ENCODE data around the gene ZHX3. TPM values are rescaled to one million over a fixed set of nuclear protein-coding genes. Genes with fewer than 3 reads are reported as not detected.
A peak's percentile ranks its signal among the peaks of the same experiment; 100 is the strongest.

Gene ZHX3
- polyA plus RNA-seq, 3 donors, result 0.58 to 3.2 (median 1.1) TPM

- TF ChIP-seq, protein P1, sequence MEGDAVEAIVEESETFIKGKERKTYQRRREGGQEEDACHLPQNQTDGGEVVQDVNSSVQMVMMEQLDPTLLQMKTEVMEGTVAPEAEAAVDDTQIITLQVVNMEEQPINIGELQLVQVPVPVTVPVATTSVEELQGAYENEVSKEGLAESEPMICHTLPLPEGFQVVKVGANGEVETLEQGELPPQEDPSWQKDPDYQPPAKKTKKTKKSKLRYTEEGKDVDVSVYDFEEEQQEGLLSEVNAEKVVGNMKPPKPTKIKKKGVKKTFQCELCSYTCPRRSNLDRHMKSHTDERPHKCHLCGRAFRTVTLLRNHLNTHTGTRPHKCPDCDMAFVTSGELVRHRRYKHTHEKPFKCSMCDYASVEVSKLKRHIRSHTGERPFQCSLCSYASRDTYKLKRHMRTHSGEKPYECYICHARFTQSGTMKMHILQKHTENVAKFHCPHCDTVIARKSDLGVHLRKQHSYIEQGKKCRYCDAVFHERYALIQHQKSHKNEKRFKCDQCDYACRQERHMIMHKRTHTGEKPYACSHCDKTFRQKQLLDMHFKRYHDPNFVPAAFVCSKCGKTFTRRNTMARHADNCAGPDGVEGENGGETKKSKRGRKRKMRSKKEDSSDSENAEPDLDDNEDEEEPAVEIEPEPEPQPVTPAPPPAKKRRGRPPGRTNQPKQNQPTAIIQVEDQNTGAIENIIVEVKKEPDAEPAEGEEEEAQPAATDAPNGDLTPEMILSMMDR (IDR thresholded peaks at IDR 0.05), result no peak
- no peak for DNase-seq
- Histone ChIP-seq H3K27ac (ENCODE audit: low read depth in 1 of 2, low read length in 2 of 2) (no peak overlapping the region), H4K20me1 (ENCODE audit: insufficient read depth, low read length) (no peaks in the 10 kb centered on the region), H3K9me3 (replicated peaks in 1 of 2; ENCODE audit: control insufficient read depth in 1 of 2, insufficient read depth in 1 of 2, low read length in 2 of 2) (no peaks in the 10 kb centered on the region), H3K4me3 (replicated peaks in 1 of 3; ENCODE audit: low read depth in 2 of 3, low read length in 3 of 3) (no peak overlapping the region), H3K9ac (ENCODE audit: insufficient read depth, low read length, poor library complexity, severe bottlenecking) (no peak overlapping the region), H3K4me2 (replicated peaks; ENCODE audit: extremely low read depth, low read length, poor library complexity, severe bottlenecking) (no peak overlapping the region), H3K79me2 (ENCODE audit: insufficient read depth, low read length) (no peaks in the 10 kb centered on the region), H3K27me3 (ENCODE audit: control insufficient read depth in 2 of 2, insufficient read depth in 2 of 2, low read length in 2 of 2) (peaks cover 14 to 23% of the 10 kb centered on the region in 2 donors), H2AFZ (ENCODE audit: insufficient read depth, low read depth, low read length, poor library complexity, severe bottlenecking) (no peak overlapping the region), H3K36me3 (replicated peaks in 1 of 2; ENCODE audit: control insufficient read depth in 1 of 2, insufficient read depth in 2 of 2, low read length in 2 of 2) (no peaks in the 10 kb centered on the region), H3K4me1 (ENCODE audit: control insufficient read depth in 1 of 2, insufficient read depth in 2 of 2, low read length in 2 of 2) (peaks cover 3 to 4% of the 10 kb centered on the region in 2 donors)
- intact Hi-C loops (cut with micrococcal nuclease), result no loop called here
- Mint-ChIP-seq H3K27ac (no peak overlapping the region), H3K36me3 (peaks cover 0 to 4% of the 10 kb centered on the region in 2 donors), H3K4me3 (no peak overlapping the region), H3K27me3 (ENCODE audit: low read depth in 3 of 3) (peaks cover 28 to 39% (median 36%) of the 10 kb centered on the region in 3 donors), H3K9me3 (peaks cover 0 to 4% (median 0%) of the 10 kb centered on the region in 7 donors), H3K4me1 (peaks cover 3% of the 10 kb centered on the region)
- 42% methylated on average over 2 of the region's 5 CpGs for WGBS (ENCODE audit: insufficient coverage)
Observed at GRCh38 chr20:41142919-41143318, 174.6 kb downstream of the ZHX3 start.

GRCh38 chr20:41142245-41142644 lies 175.3 kb downstream of the ZHX3 start:
- Mint-ChIP-seq H3K27ac (peak overlapping the region in 1 of 7 donors; percentile 10), H3K4me1 (peaks cover 3% of the 10 kb centered on the region), H3K27me3 (ENCODE audit: low read depth in 3 of 3) (peaks cover 30 to 44% (median 36%) of the 10 kb centered on the region in 3 donors), H3K9me3 (peaks cover 0 to 4% (median 0%) of the 10 kb centered on the region in 7 donors), H3K4me3 (peak overlapping the region in 1 of 2 donors; percentile 36), H3K36me3 (peaks cover 0 to 4% of the 10 kb centered on the region in 2 donors)
- Histone ChIP-seq H3K4me1 (ENCODE audit: control insufficient read depth in 1 of 2, insufficient read depth in 2 of 2, low read length in 2 of 2) (peaks cover 8 to 9% of the 10 kb centered on the region in 2 donors), H3K36me3 (replicated peaks in 1 of 2; ENCODE audit: control insufficient read depth in 1 of 2, insufficient read depth in 2 of 2, low read length in 2 of 2) (no peaks in the 10 kb centered on the region), H3K27ac (ENCODE audit: low read depth in 1 of 2, low read length in 2 of 2) (no peak overlapping the region), H2AFZ (ENCODE audit: insufficient read depth, low read depth, low read length, poor library complexity, severe bottlenecking) (no peak overlapping the region), H3K27me3 (ENCODE audit: control insufficient read depth in 2 of 2, insufficient read depth in 2 of 2, low read length in 2 of 2) (peaks cover 16 to 25% of the 10 kb centered on the region in 2 donors), H3K4me2 (replicated peaks; ENCODE audit: extremely low read depth, low read length, poor library complexity, severe bottlenecking) (no peak overlapping the region), H3K9me3 (replicated peaks in 1 of 2; ENCODE audit: control insufficient read depth in 1 of 2, insufficient read depth in 1 of 2, low read length in 2 of 2) (no peaks in the 10 kb centered on the region), H4K20me1 (ENCODE audit: insufficient read depth, low read length) (no peaks in the 10 kb centered on the region), H3K9ac (ENCODE audit: insufficient read depth, low read length, poor library complexity, severe bottlenecking) (no peak overlapping the region), H3K4me3 (replicated peaks in 1 of 3; ENCODE audit: low read depth in 2 of 3, low read length in 3 of 3) (no peak overlapping the region), H3K79me2 (ENCODE audit: insufficient read depth, low read length) (no peaks in the 10 kb centered on the region)
- intact Hi-C loops (cut with micrococcal nuclease), result no loop called here
- 100% methylated on average over 4 of the region's 4 CpGs for WGBS (ENCODE audit: insufficient coverage)
- TF ChIP-seq, protein P1 (IDR thresholded peaks at IDR 0.05), result no peak
- DNase-seq, result no peak

All from CD14-positive monocyte (primary cell).